Prostate gland (tissue), 2 donors: ENCODE measurements around the gene CIRBP. TPM values are rescaled to one million over a fixed set of nuclear protein-coding genes. Genes with fewer than 3 reads are reported as not detected.

Experiments
- DNase-seq: peaks from one replicate; pipeline ENCODE4 v3.0.0-alpha.2; 2019; ENCODE audit warnings: low spot score
- H3K27ac ChIP-seq, 2 donors: fragments of 200-600 bp; sonication (generic); 2 replicates each; pipeline ENCODE4 v1.5.1; 2017 to 2019
- H3K27me3 ChIP-seq: fragments of 200-600 bp; sonication (generic); replicated peaks from 2 replicates; pipeline ENCODE4 v1.5.1; 2019; ENCODE audit not compliant: insufficient read depth
- H3K36me3 ChIP-seq, 2 donors: fragments of 200-600 bp; sonication (generic); 1 replicate in 1 of 2; 2 replicates in 1 of 2; pipeline versions ENCODE4 v1.5.1 to v1.8.1; 2017 to 2019
- H3K4me1 ChIP-seq: fragments of 200-600 bp; sonication (generic); replicated peaks from 2 replicates; pipeline ENCODE4 v1.5.1; 2019
- H3K4me3 ChIP-seq, 2 donors: fragments of 200-600 bp; sonication (generic); 2 replicates each; pipeline ENCODE4 v1.5.1; 2017 to 2019
- H3K9me3 ChIP-seq: fragments of 200-600 bp; sonication (generic); 2 replicates; pipeline ENCODE4 v1.5.1; 2017
- CTCF ChIP-seq, 4 experiments: fragments of 200-600 bp in 2 of 4; fragments of 450-650 bp in 2 of 4; sonication (generic) in 2 of 4; IDR thresholded peaks; 1 replicate in 3 of 4; 2 replicates in 1 of 4; pipeline ENCODE4 v1.5.1; 2016 to 2019; ENCODE audit warnings: antibody characterized with exemption in 4 of 4, mild to moderate bottlenecking in 2 of 4, moderate library complexity in 2 of 4
- POLR2A ChIP-seq: fragments of 450-650 bp; IDR thresholded peaks from one replicate; pipeline ENCODE4 v1.6.1; 2016; ENCODE audit warnings: antibody characterized with exemption, mild to moderate bottlenecking
- POLR2AphosphoS5 ChIP-seq: sonication (generic); formaldehyde crosslinking; IDR thresholded peaks from one replicate; pipeline ENCODE4 v1.6.1; 2017; ENCODE audit warnings: antibody characterized with exemption
- WGBS: methylation state at CpG from one replicate; pipeline ENCODE4 v1.1.5; 2018; 5-methylcytosine and 5-hydroxymethylcytosine counted together
- intact Hi-C: fragments of 100-400 bp; cut with DNase I; formaldehyde crosslinking; loops from one replicate; pipeline ENCODE4 v1.14.2; 2022
- total RNA-seq, 2 donors: library from RNA; depleted of rRNA; stranded (reverse); fragments of >200 nt; gene quantifications; one replicate each; pipeline ENCODE4 v1.1.0, GENCODE V29; 2016

The CIRBP gene
- total RNA-seq, 2 donors from 2014 or later: 753 to 863 TPM

DNA sequence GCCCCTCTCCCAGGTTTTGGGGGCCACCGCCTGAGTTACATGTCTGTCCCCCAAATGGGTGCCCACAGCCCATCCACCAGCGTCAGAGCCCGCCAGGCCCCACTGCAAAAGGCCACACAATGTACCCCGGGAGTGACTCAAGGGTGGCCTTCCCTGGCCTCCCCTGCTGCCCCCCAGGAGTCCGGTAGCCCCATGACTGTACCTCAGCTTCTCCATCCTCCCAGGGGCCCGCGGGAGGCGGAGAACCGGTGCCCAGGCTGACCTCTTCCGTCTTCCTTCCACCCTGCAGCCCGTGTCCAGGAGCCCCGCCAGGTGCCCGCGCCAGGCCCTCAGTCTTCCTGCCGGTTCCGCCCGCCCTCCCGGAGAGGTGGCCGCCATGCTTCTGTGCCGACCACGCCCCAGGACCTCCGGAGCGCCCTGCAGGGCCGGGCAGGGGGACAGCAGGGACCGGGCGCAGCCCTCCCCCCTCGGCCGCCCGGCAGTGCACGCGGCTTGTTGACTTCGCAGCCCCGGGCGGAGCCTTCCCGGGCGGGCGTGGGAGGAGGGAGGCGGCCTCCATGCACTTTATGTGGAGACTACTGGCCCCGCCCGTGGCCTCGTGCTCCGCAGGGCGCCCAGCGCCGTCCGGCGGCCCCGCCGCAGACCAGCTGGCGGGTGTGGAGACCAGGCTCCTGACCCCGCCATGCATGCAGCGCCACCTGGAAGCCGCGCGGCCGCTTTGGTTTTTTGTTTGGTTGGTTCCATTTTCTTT lies 41.7 kb upstream of the CIRBP start:
- H3K36me3 ChIP-seq: peaks cover 0 to 10% of the 10 kb centered on the region in 2 donors
- TF ChIP-seq CTCF (IDR thresholded peaks at IDR 0.05): no peak
- no peak for DNase-seq
- intact Hi-C loops: no loop called here
- H3K9me3 ChIP-seq: no peaks in the 10 kb centered on the region
- WGBS: 90% methylated on average over 46 of the region's 56 CpGs
- H3K27me3 ChIP-seq: no peaks in the 10 kb centered on the region
- H3K4me3 ChIP-seq: no peak overlapping the region
- no peaks in the 10 kb centered on the region for H3K4me1 ChIP-seq
- H3K27ac ChIP-seq: no peak overlapping the region

DNA sequence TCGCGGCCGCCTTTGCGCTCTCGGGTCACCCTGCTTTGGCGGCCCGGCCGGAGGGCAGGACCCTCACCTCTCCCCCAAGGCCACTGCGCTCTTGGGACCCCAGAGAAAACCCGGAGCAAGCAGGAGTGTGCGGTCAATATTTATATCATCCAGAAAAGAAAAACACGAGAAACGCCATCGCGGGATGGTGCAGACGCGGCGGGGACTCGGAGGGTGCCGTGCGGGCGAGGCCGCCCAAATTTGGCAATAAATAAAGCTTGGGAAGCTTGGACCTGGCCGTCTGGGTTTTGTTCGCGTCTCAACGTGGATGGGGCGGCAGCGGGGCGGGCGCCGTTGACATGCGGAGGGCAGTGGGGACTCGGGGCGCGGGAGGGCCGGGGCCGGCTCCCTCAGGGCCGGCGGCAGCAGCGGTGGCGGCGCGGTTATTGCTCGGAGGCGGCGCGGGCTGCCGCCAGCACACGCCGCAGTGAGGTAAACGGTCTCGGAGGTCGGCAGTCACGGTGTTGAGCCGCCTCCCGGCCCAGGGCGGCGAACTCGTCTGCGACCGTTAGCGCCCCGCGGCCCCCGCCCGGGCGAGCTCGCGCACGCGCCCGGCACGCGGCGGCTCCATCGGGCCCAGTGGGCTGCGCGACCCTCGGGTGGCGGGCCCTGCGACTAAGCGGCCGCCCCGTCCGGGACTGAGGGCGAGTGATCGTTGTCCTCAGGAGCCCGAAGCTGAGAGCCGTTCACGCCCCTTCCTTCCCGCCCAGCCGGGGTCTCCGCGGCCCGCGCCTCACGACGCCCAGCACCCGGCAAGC lies 40.8 kb upstream of the CIRBP start:
- Histone ChIP-seq H3K27ac (no peak overlapping the region), H3K27me3 (no peaks in the 10 kb centered on the region), H3K4me1 (no peaks in the 10 kb centered on the region), H3K9me3 (no peaks in the 10 kb centered on the region), H3K4me3 (no peak overlapping the region), H3K36me3 (peaks cover 0 to 10% of the 10 kb centered on the region in 2 donors)
- 95% methylated on average over 100 of the region's 100 CpGs for WGBS
- intact Hi-C loops: no loop called here
- no peak for DNase-seq
- no peak for TF ChIP-seq POLR2A
- TF ChIP-seq POLR2AphosphoS5: no peak
- no peak for TF ChIP-seq CTCF (IDR thresholded peaks at IDR 0.05)

DNA sequence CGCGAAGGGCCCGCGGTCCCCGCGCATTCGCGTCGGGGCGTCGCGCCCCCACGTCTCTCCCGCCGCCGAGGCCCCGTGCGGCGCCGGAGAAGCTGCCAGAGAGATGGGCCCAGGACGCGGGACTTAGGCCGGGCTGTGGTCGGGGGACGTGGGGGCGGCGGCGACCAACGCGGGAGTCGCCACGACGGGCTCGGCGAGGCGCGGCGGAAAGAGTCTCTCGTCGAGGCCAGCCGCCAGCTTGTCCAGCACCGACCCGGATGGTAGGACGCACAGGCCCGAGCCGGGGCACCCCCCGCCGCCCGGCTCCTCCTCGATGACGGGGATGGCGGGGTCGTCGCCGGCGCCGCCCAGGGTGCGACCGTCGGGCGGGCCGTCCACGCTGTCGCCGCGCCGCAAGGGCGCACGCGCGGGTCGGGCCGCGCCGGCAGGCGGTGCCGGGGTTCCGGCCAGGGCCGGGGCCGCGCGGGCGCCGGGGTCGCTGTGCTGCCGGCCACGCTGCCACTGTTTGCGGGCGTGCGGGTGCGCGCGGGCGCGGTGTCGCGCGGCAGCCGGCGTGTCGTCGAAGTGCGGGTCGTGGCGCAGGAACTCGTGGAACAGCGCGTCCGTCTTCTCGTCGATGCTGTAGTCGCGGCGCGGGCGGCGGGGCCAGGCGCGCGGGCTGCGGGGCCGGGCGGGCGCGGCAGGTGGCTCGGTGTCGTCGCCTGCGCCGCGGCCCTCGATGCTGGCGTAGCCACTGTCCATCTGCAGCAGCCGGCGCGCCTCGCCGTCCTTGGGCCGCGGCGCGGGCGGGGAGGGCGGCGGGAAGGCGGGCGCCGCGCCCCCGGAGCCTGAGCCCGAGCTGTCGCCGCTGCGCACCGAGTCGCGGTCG lies 39.8 kb upstream of the CIRBP start:
- H3K36me3 ChIP-seq: peaks cover 0 to 10% of the 10 kb centered on the region in 2 donors
- no peaks in the 10 kb centered on the region for H3K4me1 ChIP-seq
- H3K9me3 ChIP-seq: no peaks in the 10 kb centered on the region
- H3K27me3 ChIP-seq: no peaks in the 10 kb centered on the region
- intact Hi-C loops: no loop called here
- no peak for DNase-seq
- TF ChIP-seq POLR2AphosphoS5: no peak
- TF ChIP-seq POLR2A: no peak
- no peak for TF ChIP-seq CTCF (IDR thresholded peaks at IDR 0.05)
- no peak overlapping the region for H3K4me3 ChIP-seq
- no peak overlapping the region for H3K27ac ChIP-seq
- WGBS: 96% methylated on average over 135 of the region's 158 CpGs

- WGBS: 88% methylated on average over 52 of the region's 61 CpGs
- intact Hi-C loops: no loop called here
Measured at GRCh38 chr19:1229924-1230782, 39.0 kb upstream of the CIRBP start.

More at GRCh38 chr19:1229924-1230782, 39.0 kb upstream of the CIRBP start:
- H3K27me3 ChIP-seq: no peaks in the 10 kb centered on the region
- H3K4me3 ChIP-seq: no peak overlapping the region
- no peak for TF ChIP-seq CTCF (IDR thresholded peaks at IDR 0.05)
- TF ChIP-seq POLR2AphosphoS5: no peak
- TF ChIP-seq POLR2A: no peak
- H3K36me3 ChIP-seq: peaks cover 0 to 10% of the 10 kb centered on the region in 2 donors
- no peak for DNase-seq
- H3K4me1 ChIP-seq: no peaks in the 10 kb centered on the region
- H3K9me3 ChIP-seq: no peaks in the 10 kb centered on the region
- no peak overlapping the region for H3K27ac ChIP-seq
